Heart right ventricle (tissue), 16 donors: ENCODE measurements around the gene DIS3L. TPM values are rescaled to one million over a fixed set of nuclear protein-coding genes. Genes with fewer than 3 reads are reported as not detected.
"Not testable (repeated sequence)": the region's sequence is repeated elsewhere in the genome, so short reads cannot be mapped to it uniquely, and the experiment has no call there.

Experiments
- ATAC-seq, 8 donors: fragments of 200-7000 bp; cut with Tn5 transposase; one replicate each; pipeline ENCODE4 v1.9.1; 2020; ENCODE audit warnings: mild to moderate bottlenecking in 8 of 8, moderate library complexity in 8 of 8, moderate number of reproducible peaks in 1 of 8
- DNase-seq, 2 donors: peaks; one replicate each; pipeline ENCODE4 v3.0.0-alpha.2; 2020
- H3K27ac ChIP-seq, 10 donors: fragments of 200-600 bp; sonication (generic) in 2 of 10; one replicate each; pipeline versions ENCODE4 v1.5.0 to v1.8.0; 2020 to 2022; ENCODE audit warnings: mild to moderate bottlenecking in 3 of 10
- H3K27me3 ChIP-seq, 7 donors: fragments of 200-600 bp; one replicate each; pipeline ENCODE4 v1.8.0; 2021 to 2022; ENCODE audit warnings: mild to moderate bottlenecking in 2 of 7
- H3K36me3 ChIP-seq, 9 donors: fragments of 200-600 bp; sonication (generic) in 1 of 9; one replicate each; pipeline versions ENCODE4 v1.5.0 to v1.8.0; 2020 to 2022; ENCODE audit warnings: mild to moderate bottlenecking in 2 of 9
- H3K4me1 ChIP-seq, 9 donors: fragments of 200-600 bp; sonication (generic) in 1 of 9; one replicate each; pipeline versions ENCODE4 v1.5.0 to v1.8.0; 2020 to 2022; ENCODE audit warnings: mild to moderate bottlenecking in 4 of 9
- H3K4me3 ChIP-seq, 10 donors: fragments of 200-600 bp; sonication (generic) in 2 of 10; one replicate each; pipeline versions ENCODE4 v1.5.0 to v1.8.0; 2020 to 2022; ENCODE audit warnings: mild to moderate bottlenecking in 7 of 10, moderate library complexity in 2 of 10
- H3K9me3 ChIP-seq, 11 donors: fragments of 200-600 bp in 10 of 11; sonication (generic) in 2 of 11; one replicate each; pipeline versions ENCODE4 v1.5.0 to v1.8.0; 2013 to 2022; ENCODE audit warnings: mild to moderate bottlenecking in 2 of 11, control low read depth in 1 of 11, moderate library complexity in 1 of 11
- CTCF ChIP-seq, 9 donors: fragments of 200-600 bp; sonication (generic) in 2 of 9; IDR thresholded peaks; one replicate each; pipeline versions ENCODE4 v1.5.0 to v1.8.0; 2021 to 2022; ENCODE audit warnings: antibody characterized with exemption in 9 of 9, mild to moderate bottlenecking in 5 of 9, moderate library complexity in 1 of 9
- WGBS, 2 donors: extraction: QIAGEN DNeasy Blood & Tissue Kit; methylation state at CpG; one replicate each; pipeline ENCODE4 v1.1.7; 2013; ENCODE audit warnings: inconsistent platforms in 1 of 2; 5-methylcytosine and 5-hydroxymethylcytosine counted together
- intact Hi-C, 10 donors: fragments of 100-400 bp; cut with DNase I; formaldehyde crosslinking; loops; one replicate each; pipeline versions ENCODE4 v1.11.1 to v1.14.2; 2022
- long read RNA-seq, 3 donors: library from polyadenylated mRNA; unstranded; transcript quantifications; one replicate each; pipeline ENCODE4 v2.0.0, GENCODE V29; 2020 to 2021
- polyA plus RNA-seq, 2 donors: library from polyadenylated mRNA; stranded (reverse); fragments of 200-250 nt; gene quantifications; one replicate each; pipeline ENCODE4 v1.2.3, GENCODE V29; 2013
- total RNA-seq, 10 donors: library from RNA; stranded (reverse); fragmentation: NEBNext Ultra II Directional in 3 of 10; extraction: Animal tissue kit (Norgen Biotek cat#: 25700) in 3 of 10; gene quantifications; one replicate each; pipeline versions ENCODE4 v1.2.1 to v1.2.4, GENCODE V29; 2021 to 2023
- donor health status: Arrhythmogenic right ventricular cardiomyopathy.
- donor health status: ischemic (EF 13 %, LVEDD 7.1; RV severe dilation, severe dysfunction).
- donor health status: healthy with polysubstance abuse.
- donor health status: DM: no; HTN: yes; CAD: no.
- donor health status: DM: no; HTN: no; CAD: no.
- donor health status: ischemic (EF 25% LVEDD 6.9; RV normal size, moderate dysfunction).
- donor health status: ischemic (EF 25% LVEDD 5.7; RV mildly dilated, moderate dysfunction).
- donor health status: healthy.
- donor health status: DM: yes; HTN: yes; CAD: no.
- donor health status: Ischemic cardiomyopathy.
- donor health status: ischemic (EF 35%, LVEDD 5.7; RV mildly dilated, moderate dysfunction).
- donor health status: nonischemic (EF 11% LVEDD 7.7; RV severe dilation, severe dysfunction).
- donor health status: DM: yes; HTN: yes; CAD: no.
- donor health status: PGD.
- donor health status: ischemic (EF 29% LVEDD 5.4; RV normal size, mild dysfunction).
- donor health status: nonischemic (EF 23%, LVEDD 6.1; RV moderate dilation, normal function).

The DIS3L gene
- total RNA-seq: 10 to 100 TPM; 30.3 to 49.6 (median 39.5) TPM
- 10 to 100 TPM; 10.6 to 13.6 TPM for polyA plus RNA-seq
- long read RNA-seq, donor 1, transcript DIS3L-202 (17 exons, 3,647 nt): major isoform, 48 of 83 reads
- long read RNA-seq, donor 1, partial matches to known transcripts: 5 of 83 reads
- long read RNA-seq, donor 1, other reads (novel, unspliced or antisense): 26 of 83 reads
- long read RNA-seq, donor 2, transcript DIS3L-201 (17 exons, 3,763 nt): minor isoform, 6 of 79 reads
- long read RNA-seq, donor 2, transcript DIS3L-202 (17 exons, 3,647 nt): major isoform, 39 of 79 reads
- long read RNA-seq, donor 2, partial matches to known transcripts: 3 of 79 reads
- long read RNA-seq, donor 2, other reads (novel, unspliced or antisense): 31 of 79 reads
- long read RNA-seq, donor 3, transcript DIS3L-201 (17 exons, 3,763 nt): minor isoform, 9 of 156 reads
- long read RNA-seq, donor 3, transcript DIS3L-202 (17 exons, 3,647 nt): major isoform, 89 of 156 reads
- long read RNA-seq, donor 3, partial matches to known transcripts: 16 of 156 reads
- long read RNA-seq, donor 3, other reads (novel, unspliced or antisense): 42 of 156 reads

GRCh38 chr15:66293419-66294156, at the start of gene DIS3L:
DIS3L (plus strand) TSS chr15:66293568; CDS start chr15:66293597, 29 bp downstream.
- ATAC-seq (peak; percentile 86 to 94 (median 91)), DNase-seq (peak; percentile 44 to 69)
- Histone ChIP-seq H3K9me3 (no peaks in the 10 kb centered on the region), H3K36me3 (peaks cover 0 to 22% (median 0%) of the 10 kb centered on the region in 9 donors), H3K4me1 (peaks cover 3 to 39% (median 29%) of the 10 kb centered on the region in 9 donors), H3K27ac (peak within 1 kb of the TSS; percentile 83 to 96 (median 94)), H3K4me3 (peak within 1 kb of the TSS; percentile 56 to 85 (median 76)), H3K27me3 (no peaks in the 10 kb centered on the region)
- TF ChIP-seq CTCF (IDR thresholded peaks at IDR 0.05): peak in 2 of 9 donors; percentile 13 to 22
- intact Hi-C loops: no loop called here
- WGBS, 2 donors: 0 to 1% methylated on average over 70 to 89 of the region's 92 CpGs

- H3K27ac ChIP-seq, H3K4me3 ChIP-seq, H3K9me3 ChIP-seq, H3K36me3 ChIP-seq, DNase-seq, ATAC-seq, H3K4me1 ChIP-seq, intact Hi-C loops: not testable (repeated sequence)
- WGBS, 2 donors: 79 to 80% methylated on average over 5 of the region's 5 CpGs
- peaks cover 0 to 54% (median 27%) of the 10 kb centered on the region in 7 donors for H3K27me3 ChIP-seq
Measured at GRCh38 chr15:66245832-66246231, 47.5 kb upstream of the DIS3L start.

- peaks cover under 1 to 5% (median 3%) of the 10 kb centered on the region in 9 donors for H3K4me1 ChIP-seq
- TF ChIP-seq CTCF (IDR thresholded peaks at IDR 0.05): no peak
- no peak overlapping the region for H3K27ac ChIP-seq
- H3K36me3 ChIP-seq: no peaks in the 10 kb centered on the region
- intact Hi-C loops: no loop called here
- ATAC-seq: no peak
- no peak for DNase-seq
- 67 to 79% methylated on average over 1 of the region's 1 CpG for WGBS, 2 donors
- H3K9me3 ChIP-seq: no peaks in the 10 kb centered on the region
- H3K27me3 ChIP-seq: peaks cover 0 to 60% (median 38%) of the 10 kb centered on the region in 7 donors
- no peak overlapping the region for H3K4me3 ChIP-seq
Measured at GRCh38 chr15:66246937-66247336, 46.4 kb upstream of the DIS3L start.

GRCh38 chr15:66249605-66250174, 43.7 kb upstream of the DIS3L start:
- WGBS, 2 donors: 91 to 94% methylated on average over 2 of the region's 2 CpGs

More at GRCh38 chr15:66249605-66250174, 43.7 kb upstream of the DIS3L start:
- Histone ChIP-seq H3K36me3 (no peaks in the 10 kb centered on the region), H3K27ac (no peak overlapping the region), H3K27me3 (peaks cover 0 to 82% (median 66%) of the 10 kb centered on the region in 7 donors), H3K4me3 (no peak overlapping the region), H3K4me1 (peaks cover 15 to 30% (median 28%) of the 10 kb centered on the region in 9 donors), H3K9me3 (no peaks in the 10 kb centered on the region)
- DNase-seq (no peak), ATAC-seq (no peak)
- TF ChIP-seq CTCF (IDR thresholded peaks at IDR 0.05): no peak
- intact Hi-C loops: no loop called here
